GM21576 (cell line): ENCODE results near the gene PEX5L.

Experiments used
- ATAC-seq: cut with Tn5 transposase; IDR thresholded peaks from one replicate; pipeline ENCODE4 v1.9.1; 2021; ENCODE audit warnings: mild to moderate bottlenecking, moderate library complexity; ENCODE audit not compliant: unreplicated experiment

The PEX5L gene

DNA sequence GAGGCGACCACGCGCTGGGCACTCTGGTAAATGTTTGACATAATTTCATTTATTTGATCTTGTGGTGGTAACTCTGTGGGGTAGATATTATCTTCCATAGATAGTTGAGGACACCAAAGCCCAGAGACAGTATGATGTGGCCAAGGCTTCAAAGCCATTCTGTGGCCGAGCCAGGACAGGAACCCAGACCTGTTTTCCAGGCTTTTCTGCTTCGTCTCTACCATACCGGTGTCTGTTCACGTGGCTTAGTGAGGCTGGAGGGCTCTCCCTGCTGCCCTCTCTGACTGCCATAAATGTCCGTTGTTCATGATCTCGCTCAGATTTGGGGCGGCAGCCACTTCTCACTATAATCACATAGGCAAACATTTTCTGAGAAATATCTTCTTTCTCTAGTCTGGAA is 134.7 kb downstream of the PEX5L start:
- no peak for ATAC-seq

DNA sequence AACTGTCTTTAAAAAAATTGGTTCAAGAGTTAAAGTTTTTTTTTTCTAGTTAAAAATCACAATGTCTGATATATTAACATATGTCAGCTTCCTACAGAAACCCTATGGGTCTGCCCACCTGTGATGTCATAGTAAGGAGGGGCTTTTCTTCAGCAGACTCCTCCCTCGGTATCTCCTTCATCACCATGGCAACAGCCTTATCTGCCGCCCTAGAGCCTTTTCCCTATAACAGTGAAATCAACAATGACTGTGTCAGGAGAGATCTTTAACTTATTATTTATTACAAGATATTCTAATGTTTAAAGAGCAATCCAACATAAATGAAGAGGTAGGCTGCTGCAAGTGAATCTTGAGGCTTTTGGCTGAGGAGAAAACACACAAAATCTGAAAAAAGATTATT is 138.7 kb downstream of the PEX5L start:
- peak; percentile 92 for ATAC-seq

DNA sequence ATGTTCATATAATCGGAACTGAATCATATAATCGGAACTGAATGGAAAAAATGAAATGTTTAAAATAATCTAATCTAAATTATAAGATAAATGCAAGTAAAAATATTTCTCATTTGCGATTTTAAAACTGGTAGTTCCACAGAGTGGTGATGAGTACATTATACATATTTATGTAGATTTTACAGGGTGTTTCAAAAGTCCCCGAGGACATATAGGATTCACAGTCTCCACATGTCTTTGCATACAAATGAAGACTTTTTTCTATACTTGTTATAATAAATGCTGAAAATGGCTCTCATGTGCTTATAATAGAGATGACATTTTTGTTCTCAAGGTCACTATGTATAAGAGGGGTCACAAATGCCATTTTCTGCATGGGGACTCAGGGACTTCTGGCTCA is 139.5 kb downstream of the PEX5L start:
- ATAC-seq: no peak

DNA sequence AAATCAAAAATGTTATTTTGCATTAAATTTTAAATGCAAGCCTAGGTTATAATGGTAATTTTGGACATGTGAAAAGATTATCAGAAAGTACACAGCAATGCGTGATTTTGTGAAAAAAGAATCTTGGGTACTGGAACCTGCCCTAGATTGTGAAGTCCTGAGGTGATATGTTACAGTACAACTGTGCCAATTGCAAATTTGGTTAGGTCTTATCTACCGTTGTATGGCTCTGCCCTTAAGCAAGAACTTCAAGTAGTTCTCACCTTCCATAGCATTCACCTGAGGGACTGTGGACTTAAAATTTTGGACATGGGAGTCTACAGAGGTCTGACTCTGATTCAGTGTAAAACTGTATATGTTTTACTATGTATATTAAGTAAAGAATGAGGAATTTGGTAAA is 140.2 kb downstream of the PEX5L start:
- no peak for ATAC-seq

DNA sequence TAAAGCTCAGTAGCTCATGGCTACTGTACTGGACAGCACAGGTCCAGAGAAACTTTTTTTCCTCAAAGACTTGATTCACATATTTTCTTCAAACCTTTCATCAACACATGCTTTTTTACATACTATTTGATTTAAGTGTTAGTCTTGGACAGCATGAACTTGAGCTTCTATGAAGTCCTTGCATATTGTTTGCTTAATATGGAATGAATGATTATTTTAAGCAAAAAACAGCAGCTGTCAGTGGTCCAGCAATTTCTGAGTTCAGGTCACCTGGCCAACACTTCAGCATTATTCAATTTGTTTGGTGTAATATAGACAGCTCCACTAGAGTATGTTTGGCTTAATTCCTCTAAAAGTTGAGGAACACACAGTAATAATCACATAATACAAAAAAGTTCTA is 141.4 kb downstream of the PEX5L start:
- ATAC-seq: no peak

DNA sequence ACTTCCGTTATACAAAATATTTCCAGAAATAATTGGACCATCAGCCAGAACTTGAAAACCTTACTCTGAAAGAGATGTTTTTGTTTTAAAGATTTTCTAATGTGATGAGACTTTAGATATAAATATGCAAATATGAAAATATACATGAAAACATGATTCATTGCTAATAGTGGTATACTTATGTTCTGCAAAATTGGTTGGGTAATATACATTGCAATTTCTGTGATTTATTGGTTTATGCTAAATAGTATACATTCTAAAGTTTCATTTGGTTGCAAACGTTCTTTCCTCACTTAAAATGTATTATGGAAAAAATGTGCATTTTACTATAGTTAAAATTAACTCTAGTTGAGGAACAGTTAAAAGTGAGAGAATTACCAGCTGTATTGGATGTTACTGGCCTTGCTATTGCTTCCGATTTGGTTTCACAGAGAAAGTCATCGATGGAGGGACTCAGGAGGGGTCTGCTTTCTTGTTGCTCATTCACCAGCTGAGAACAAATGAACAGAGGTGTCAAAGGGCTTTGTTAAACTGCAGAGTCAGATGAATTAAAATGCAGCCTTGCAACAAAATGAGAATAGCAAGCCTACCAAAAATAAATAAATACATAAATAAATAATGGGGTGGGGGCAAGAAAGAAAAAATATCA is 149.3 kb downstream of the PEX5L start:
- ATAC-seq: no peak

DNA sequence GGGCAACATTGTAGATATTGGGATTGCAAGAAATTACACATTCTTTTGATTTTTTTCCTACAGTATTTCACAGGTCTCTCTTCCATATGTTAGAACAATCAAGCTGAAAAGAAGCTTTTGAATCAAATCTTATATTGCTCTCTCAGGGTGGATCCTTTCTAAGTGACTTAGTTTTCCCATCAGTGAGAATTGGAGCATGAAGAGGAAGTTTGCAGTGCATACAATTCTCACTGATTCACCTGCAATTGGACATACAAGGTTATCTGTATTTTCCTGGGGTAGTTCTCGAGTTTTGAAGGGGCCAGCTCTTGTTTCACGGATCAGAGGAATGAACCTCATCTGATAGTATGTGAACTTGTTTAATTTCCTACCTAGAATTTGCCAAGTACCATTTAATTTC is 150.8 kb downstream of the PEX5L start:
- no peak for ATAC-seq

DNA sequence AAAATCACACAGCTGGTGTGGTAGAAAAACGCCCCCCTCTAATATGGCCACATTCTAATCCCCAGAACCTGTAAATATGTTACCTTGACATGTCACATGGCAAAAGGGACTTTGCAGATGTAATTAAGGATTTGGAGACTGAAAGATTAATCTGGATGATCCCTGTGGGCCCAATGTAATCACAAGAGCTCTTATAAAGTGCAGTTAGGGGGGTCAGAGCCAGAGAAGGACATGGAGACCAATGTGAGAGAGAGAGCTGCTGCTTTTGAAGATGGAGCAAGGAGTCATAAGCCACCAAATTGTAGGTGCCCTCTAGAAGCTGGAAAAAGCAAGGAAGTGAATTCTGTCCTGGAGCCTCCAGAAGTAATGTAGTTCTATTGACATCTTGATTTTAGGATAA is 152.6 kb downstream of the PEX5L start:
- no peak for ATAC-seq

DNA sequence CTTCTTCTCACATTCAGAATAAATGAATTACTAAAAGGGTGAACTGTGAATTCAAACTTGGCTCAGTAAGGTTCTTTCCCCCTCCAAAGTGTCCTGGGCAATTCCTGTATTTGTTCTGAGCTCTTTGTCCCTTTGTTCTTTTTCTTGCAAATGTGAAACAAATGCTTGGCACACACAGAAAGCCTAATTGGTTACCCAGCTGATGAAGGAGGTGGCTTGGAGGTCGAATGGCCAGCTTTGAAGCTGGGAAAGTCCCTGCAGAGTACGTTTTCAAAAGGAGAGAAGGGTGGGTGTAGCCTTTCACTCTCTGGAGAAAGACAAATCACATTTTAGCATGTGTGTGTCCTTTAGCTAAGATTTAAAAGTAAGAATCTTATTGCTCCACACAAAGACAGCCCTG is 154.4 kb downstream of the PEX5L start:
- ATAC-seq: no peak

DNA sequence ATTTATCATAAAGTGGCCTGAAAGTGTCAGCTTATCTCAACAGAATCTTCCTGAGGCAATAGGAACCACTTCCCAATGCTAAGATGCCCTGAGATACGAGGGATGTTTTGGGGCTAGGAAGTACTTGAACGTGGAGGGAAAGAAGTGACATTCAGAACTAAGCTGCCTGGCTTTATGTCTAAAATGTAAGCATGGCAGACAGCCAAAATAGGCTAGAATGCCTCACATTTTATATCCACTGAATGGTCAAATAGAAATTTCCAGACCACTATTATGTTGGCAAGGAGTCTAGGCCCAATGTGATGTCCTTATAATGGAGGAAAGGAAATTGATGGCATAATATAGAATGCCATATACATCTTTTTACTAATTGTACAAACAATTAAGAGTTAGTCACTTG is 154.9 kb downstream of the PEX5L start:
- ATAC-seq: no peak

DNA sequence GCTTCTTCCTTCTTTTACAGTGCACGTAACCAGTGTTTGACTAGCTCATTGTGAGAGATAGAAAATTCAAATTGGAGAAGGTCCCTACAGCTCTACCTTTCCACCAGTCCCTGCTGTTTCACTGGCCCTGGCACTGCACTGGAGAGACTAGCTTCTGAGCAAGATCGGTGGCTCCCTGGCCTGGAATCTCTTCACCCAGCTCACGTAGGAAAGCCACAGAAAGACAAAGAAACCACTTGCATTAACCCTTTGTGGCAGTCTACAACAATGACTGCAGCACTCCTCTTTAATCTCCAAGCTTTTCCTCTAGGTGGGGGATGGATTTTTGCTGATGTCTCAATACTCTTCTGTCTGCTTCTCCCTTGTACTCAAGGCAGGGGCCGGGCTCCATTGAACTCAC is 155.9 kb downstream of the PEX5L start:
- no peak for ATAC-seq

DNA sequence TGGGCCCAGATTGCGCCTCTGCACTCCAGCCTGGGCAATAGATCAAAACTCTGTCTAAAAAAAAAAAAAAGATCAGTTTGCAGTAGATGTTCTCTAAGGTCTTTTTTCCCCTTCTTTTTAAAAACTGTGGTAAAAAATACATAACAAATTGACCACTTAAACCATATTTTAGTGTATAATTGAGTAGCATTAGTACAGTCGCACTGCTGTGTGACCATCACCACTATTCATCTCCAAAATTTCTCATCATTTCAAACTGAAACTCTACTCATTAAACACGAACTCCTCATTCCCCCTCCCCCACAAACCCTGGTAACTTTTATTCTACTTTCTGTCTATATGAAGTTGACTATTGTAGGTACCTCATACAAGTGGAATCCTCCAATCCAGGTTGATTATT is 160.3 kb downstream of the PEX5L start:
- no peak for ATAC-seq

DNA sequence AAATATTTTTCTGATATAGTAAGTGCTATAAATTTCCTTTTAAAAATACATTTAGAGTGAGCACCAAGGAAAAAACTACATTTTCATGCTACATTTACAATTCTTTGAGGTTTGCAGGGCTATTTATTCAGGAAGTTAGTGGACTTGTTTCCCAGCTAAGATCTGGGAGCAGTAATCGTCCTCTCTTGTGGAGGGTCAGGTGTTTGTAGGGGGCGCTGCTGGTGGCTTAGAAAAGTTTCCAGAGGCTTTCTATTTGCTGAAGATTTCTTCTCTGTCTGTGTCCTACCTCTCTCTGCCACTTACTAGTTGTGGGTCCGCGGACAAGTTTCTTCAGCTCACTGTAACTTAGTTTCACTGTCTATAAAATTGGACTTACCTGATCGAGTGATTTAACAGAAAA is 163.9 kb downstream of the PEX5L start:
- no peak for ATAC-seq

DNA sequence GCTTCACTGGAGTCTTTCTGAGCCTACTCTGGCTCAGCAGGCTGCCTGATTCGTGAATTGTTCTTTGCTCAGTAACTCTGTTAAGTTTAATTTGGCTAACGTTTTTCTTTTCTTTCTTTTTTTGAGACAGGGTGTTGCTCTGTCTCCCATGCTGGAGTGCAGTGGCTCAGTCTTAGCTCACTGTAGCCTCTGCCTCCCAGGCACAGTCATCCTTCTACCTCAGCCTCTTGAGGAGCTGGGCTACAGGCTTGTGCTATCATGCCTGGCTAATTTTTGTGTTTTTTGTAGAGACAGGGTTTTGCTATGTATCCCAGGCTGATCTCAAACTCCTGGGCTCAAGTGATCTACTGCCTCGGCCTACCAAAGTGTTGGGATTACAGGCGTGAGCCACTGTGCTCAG is 165.0 kb downstream of the PEX5L start:
- ATAC-seq: no peak

DNA sequence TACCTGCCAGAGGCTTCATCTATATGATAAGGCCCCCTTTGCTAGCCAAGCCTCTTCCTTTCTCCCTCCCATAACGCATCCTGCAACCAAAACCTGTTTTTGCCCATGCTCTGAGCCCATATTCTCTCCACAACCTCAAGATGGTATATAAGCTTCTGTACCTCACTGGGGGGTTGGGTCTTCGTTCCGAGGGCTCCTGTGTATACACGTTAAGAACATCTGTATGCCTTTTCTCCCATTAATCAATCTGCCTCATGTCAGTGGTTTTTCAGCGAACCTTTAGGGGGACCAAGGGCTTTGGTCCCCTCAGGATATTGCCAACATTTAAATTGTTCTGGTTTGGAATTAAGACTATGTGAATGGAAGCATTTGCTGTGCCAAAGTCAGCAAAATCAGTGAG is 168.0 kb downstream of the PEX5L start:
- no peak for ATAC-seq

DNA sequence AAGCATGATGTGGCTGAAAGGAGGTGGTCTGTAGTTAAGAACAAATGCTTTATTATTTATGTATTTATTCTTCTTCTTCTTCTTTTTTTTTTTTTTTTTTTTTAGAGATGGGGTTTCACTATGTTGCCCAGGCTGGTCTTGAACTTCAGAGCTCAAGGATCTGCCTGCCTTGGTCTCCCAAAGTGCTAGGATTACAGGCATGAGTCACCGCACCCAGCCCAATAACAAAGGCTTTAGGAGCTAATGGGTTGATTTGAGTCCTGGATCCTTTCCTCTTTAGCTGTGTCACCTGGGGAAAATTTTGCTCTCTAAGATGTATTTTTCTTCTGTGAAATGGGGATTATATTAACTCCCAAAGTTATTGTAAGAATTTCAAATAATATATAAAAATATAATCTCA is 168.8 kb downstream of the PEX5L start:
- ATAC-seq: no peak

DNA sequence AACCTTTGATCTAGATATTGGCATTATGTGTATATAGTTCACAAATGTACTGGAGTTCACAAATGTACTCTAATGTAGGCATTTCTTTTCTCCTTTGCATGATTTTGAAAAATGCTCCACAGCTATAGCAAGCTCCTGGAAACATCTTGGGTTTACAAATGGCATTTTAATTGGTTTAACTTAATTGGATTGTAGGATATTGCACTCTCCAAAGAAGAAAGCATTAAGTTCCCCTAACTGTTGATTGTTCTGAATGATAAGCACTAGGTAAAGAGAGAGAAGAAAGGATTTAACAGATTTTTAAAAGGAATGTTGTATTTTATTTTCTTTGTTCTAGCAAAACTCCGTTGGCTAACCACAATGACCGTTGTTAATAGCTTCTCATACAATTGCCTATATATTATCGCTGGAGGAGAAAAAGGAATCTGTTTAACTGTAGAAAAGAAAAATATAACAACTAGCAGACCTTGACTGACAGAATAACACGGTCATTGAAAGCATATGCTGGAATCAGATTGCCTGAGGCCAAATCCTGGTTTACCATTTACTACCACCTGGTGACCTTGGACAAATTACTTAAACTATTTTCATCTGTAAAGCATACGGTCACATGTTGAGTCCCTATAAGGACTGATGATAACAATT is 170.8 kb downstream of the PEX5L start:
- no peak for ATAC-seq

DNA sequence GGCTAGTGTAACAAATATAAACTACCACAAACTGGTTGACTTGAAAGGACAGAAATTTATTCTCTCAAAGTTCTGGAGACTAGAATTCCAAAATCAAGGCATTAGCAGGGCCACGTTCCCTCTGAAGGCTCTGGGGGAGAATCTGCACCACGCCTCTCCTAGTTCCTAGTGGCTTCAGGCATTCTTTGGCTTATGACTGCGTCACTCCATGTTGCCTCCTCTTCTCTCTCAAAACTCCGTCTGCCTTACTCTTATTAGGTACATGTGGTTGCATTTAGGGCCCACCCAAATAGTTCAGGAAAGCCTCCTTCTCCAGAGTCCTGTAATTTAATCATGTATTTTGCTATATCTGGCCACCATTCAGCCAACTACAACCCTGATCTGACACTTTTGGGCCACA is 174.8 kb downstream of the PEX5L start:
- no peak for ATAC-seq

DNA sequence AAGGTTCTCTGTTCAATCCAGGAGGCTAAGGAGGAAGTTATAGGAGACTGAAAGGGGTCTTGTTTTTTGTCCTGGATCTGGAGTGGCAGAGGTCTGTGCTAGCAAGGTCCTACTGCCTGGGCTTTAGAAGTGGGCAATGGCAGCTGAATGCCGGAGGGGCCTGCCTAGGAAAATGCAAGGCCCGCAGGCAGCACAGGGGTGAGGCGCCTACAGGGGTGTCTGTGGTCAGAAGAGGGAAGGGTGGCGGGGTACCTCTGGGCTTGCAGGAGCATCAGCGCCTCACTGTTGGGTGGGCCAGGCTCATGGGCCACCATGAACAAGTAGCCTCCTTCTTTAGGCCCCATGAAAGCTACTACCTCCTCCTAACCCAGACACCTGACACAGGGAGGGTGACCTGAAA is 175.4 kb downstream of the PEX5L start:
- no peak for ATAC-seq

DNA sequence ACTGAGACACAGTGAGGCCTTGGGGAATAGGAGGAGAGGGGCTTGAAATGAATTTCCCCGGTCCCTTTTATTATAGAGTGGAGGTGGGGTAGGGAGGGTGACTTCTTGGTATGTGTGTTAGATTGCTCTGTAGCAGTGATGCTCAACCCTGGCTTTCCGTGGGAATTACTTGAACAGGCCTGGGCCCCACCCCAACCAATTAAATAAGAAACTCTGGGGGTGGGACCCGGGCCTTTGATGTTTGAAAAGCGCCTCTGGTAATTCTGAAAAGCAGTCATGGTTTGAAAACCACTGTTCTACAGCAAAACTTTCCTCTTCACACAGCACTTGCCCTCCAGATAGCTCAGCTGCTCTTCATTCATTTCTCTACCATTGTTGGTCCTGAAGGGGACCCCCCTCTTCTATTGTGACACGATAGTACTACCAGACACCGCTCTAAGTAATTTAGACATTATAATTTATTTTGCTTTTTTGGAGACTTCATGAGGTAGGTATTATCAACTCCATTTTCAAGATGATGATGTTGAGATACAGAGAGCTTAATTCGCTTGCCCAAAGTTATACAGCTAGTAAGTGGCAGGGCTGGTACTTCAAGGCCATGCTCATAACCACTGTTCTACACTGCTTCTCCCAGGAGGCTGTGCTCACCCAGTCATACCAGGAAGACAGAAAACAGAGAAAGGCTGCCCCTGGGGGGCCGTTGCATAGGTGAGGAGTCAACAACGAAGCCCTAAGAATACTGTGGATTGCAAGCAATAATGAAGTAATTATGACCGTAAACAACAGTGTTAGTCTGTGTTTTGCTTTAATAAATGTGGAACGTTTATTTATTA is 176.2 kb downstream of the PEX5L start:
- no peak for ATAC-seq

DNA sequence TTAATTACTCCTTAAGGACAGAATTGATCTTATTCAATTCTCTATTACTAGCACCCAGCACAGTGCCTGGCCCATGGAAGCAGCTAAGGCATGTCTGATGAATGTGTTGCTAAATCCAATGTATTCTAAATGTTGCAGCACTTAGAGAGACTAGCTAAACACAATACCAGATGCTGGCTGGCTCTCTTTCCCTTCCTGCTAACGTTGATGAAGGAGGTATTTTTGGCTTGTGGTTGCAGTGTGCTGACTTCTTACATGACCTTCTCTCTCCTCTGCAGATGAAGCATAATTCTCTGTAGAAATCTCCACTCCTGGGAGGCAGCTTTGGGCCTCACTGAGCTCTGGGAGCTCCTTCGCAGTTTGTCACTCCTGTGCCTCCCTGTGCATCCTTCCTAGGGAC is 183.6 kb downstream of the PEX5L start:
- peak; percentile 59 for ATAC-seq
